ENCODE results near the gene CCDC85C. TPM values are rescaled to one million over a fixed set of nuclear protein-coding genes. Genes with fewer than 3 reads are reported as not detected.

Gene CCDC85C
- total and polyA plus RNA-seq, 2 of the 4 experiments (the other 2 are of a cell fraction) = 16.0 to 19.0 TPM

DNA sequence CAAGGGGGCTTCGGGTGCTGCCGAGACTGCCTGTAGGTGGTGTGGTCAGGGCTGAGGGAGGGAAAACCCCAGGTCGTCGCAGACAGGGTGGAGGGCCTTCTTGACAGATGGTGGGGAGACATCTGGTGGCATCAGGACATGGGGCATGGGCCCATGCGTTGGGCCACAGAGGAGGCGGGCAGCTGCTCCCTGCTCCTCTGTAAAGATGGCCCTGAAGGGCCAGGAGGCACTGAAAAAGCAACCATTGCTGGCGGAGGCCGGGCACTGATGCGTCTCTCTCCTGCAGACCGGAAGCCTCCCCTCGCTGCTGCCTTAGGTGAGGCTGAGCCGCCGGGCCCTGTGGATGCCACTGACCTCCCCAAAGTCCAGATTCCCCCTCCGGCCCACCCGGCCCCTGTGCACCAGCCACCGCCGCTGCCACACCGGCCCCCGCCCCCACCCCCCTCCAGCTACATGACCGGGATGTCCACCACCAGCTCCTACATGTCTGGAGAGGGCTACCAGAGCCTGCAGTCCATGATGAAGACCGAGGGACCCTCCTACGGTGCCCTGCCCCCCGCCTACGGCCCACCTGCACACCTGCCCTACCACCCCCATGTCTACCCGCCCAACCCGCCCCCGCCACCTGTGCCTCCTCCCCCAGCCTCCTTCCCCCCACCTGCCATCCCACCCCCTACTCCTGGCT lies 94.0 kb downstream of the CCDC85C start:
- BruUV-seq (replicated peaks) = no TSS peak
- TF ChIP-seq, protein P1, sequence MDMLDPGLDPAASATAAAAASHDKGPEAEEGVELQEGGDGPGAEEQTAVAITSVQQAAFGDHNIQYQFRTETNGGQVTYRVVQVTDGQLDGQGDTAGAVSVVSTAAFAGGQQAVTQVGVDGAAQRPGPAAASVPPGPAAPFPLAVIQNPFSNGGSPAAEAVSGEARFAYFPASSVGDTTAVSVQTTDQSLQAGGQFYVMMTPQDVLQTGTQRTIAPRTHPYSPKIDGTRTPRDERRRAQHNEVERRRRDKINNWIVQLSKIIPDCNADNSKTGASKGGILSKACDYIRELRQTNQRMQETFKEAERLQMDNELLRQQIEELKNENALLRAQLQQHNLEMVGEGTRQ (IDR thresholded peaks at IDR 0.05; ENCODE audit: low read depth, low read length) = no peak
- TF ChIP-seq, protein P2, sequence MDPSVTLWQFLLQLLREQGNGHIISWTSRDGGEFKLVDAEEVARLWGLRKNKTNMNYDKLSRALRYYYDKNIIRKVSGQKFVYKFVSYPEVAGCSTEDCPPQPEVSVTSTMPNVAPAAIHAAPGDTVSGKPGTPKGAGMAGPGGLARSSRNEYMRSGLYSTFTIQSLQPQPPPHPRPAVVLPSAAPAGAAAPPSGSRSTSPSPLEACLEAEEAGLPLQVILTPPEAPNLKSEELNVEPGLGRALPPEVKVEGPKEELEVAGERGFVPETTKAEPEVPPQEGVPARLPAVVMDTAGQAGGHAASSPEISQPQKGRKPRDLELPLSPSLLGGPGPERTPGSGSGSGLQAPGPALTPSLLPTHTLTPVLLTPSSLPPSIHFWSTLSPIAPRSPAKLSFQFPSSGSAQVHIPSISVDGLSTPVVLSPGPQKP (IDR thresholded peaks at IDR 0.05; ENCODE audit: borderline replicate concordance, low read depth, low read length) = no peak
- TF ChIP-seq CEBPB (IDR thresholded peaks at IDR 0.05; ENCODE audit: low read depth, low read length) = no peak
- TF ChIP-seq RFX5 (IDR thresholded peaks at IDR 0.05; ENCODE audit: low read depth, low read length) = no peak
- no peak for TF ChIP-seq CTCF (conservative IDR thresholded peaks at IDR 0.05; ENCODE audit: low read depth, low read length)
- TF ChIP-seq MAFK (IDR thresholded peaks at IDR 0.05; ENCODE audit: low read depth, low read length) = no peak
- no peak for TF ChIP-seq NFE2L2 (IDR thresholded peaks at IDR 0.05; ENCODE audit: low read depth, low read length)
- DNase-seq = no peak
- Histone ChIP-seq H3K9me1 (ENCODE audit: insufficient read depth, low read length) (peaks cover 4% of the 10 kb centered on the region; the same call in 1 of the 2 replicates), H3K4me2 (ENCODE audit: low read depth, low read length) (no peak overlapping the region), H2AK5ac (ENCODE audit: low read depth, low read length) (no peak overlapping the region), H2BK5ac (ENCODE audit: low read depth, low read length, poor library complexity, severe bottlenecking) (no peak overlapping the region), H3K36me3 (ENCODE audit: control insufficient read depth, insufficient read depth, low read length) (peaks cover 66% of the 10 kb centered on the region), H4K8ac (ENCODE audit: low read depth in 2 of 2, low read length in 2 of 2) (no peak overlapping the region), H3K9me3 (ENCODE audit: control insufficient read depth, insufficient read depth, low read length) (no peaks in the 10 kb centered on the region), H2BK120ac (ENCODE audit: low read depth, low read length) (no peak overlapping the region), H3K4ac (ENCODE audit: low read depth, low read length) (no peak overlapping the region), H4K91ac (ENCODE audit: insufficient read depth, low read depth, low read length) (no peak overlapping the region), H3K23ac (ENCODE audit: low read depth, low read length) (no peak overlapping the region), H2BK20ac (ENCODE audit: low read depth, low read length) (no peak overlapping the region), H2BK15ac (ENCODE audit: low read depth, low read length) (no peak overlapping the region), H4K5ac (ENCODE audit: low read depth, low read length) (no peak overlapping the region), H3K18ac (ENCODE audit: low read depth, low read length) (no peak overlapping the region), H3K27me3 (ENCODE audit: control insufficient read depth, insufficient read depth, low read length) (no peaks in the 10 kb centered on the region), H3K27ac (ENCODE audit: insufficient read depth, low read length) (no peak overlapping the region), H3K4me3 (ENCODE audit: insufficient read depth, low read depth, low read length) (no peak overlapping the region), H4K20me1 (ENCODE audit: insufficient read depth, low read length) (peaks cover 31% of the 10 kb centered on the region), H3K56ac (ENCODE audit: extremely low read depth, insufficient read depth, low read length) (no peak overlapping the region), H3K9ac (ENCODE audit: low read depth, low read length) (no peak overlapping the region), H3K4me1 (ENCODE audit: control insufficient read depth, insufficient read depth, low read length) (peaks cover 15% of the 10 kb centered on the region), H2AFZ (replicated peaks; ENCODE audit: low read length, poor library complexity) (peak overlapping the region; percentile 14), H3K79me1 (ENCODE audit: low read depth in 1 of 2, low read length in 2 of 2) (peaks cover 12 to 49% of the 10 kb centered on the region in 2 experiments), H2AK9ac (replicated peaks; ENCODE audit: low read depth, low read length, poor library complexity) (no peak overlapping the region), H3K14ac (replicated peaks; ENCODE audit: low read depth, low read length) (no peak overlapping the region)
- ChIA-PET CTCF (no interaction called here), POLR2A (ENCODE audit: unreplicated experiment) (no interaction called here)
- in situ Hi-C loops (cut with MboI; ENCODE audit: low sequenced_read_pairs) (loop anchor here (5.0 kb wide), 1 partner anchor 372 kb away; no protein-coding TSS in a partner anchor), dilution Hi-C loops (cut with HindIII; ENCODE audit: low sequenced_read_pairs, unreplicated experiment) (no loop called here), intact Hi-C loops (cut with micrococcal nuclease) (no loop called here)
- 93% methylated on average over 10 of the region's 27 CpGs; no CpG with 5 or more reads in 1 of the 2 experiments for WGBS, 2 experiments (ENCODE audit: extremely low coverage in 2 of 2, insufficient read length in 1 of 2)
- ATAC-seq (ENCODE audit: low read depth) = no peak
